ENCODE measurements around the gene KLHL3. TPM values are rescaled to one million over a fixed set of nuclear protein-coding genes. Genes with fewer than 3 reads are reported as not detected.

KLHL3 gene
- total and polyA plus RNA-seq, 2 donors (not counting 3 experiments of a cell fraction or from before 2014, with no cell fraction given): 8.8 to 13.6 TPM

DNA sequence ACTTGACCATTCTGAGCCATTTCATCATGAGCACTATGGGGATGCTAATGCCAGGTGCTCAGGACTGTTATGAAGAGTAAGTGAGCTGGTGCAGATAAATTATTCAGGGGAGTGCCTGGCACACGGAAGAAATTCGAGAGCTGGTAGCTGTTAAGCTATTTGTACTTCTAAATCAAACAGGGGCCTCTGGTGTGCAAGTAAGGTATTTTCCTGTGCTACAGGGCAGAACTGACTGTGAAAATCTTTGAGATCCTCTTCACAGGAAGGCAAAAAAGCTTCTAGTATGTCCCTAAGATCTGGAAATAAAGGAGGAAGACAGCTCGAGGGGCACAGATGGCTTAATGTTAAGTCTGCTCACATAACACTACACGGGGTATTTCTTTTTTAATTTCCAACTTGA, 130.5 kb downstream of the KLHL3 start:
- Histone ChIP-seq H3K9ac (replicated peaks; ENCODE audit: extremely low read depth, insufficient read depth, low read length) (no peak overlapping the region), H2AFZ (ENCODE audit: low read depth, low read length) (no peak overlapping the region), H4K20me1 (replicated peaks; ENCODE audit: control insufficient read depth, extremely low read depth, insufficient read depth, low read length) (no peaks in the 10 kb centered on the region), H3K27me3 (ENCODE audit: control insufficient read depth in 2 of 2, insufficient read depth in 2 of 2, low read length in 2 of 2) (peaks cover 33% of the 10 kb centered on the region in 2 experiments), H3K36me3 (ENCODE audit: control insufficient read depth in 2 of 2, extremely low read depth in 1 of 2, insufficient read depth in 2 of 2, low read length in 2 of 2) (no peaks in the 10 kb centered on the region), H3K27ac (ENCODE audit: insufficient read depth, low read depth, low read length) (no peak overlapping the region), H3K4me3 (replicated peaks in 1 of 3; ENCODE audit: insufficient read depth in 1 of 3, low read depth in 1 of 3, low read length in 3 of 3) (no peak overlapping the region), H3K9me1 (replicated peaks; ENCODE audit: control insufficient read depth, extremely low read depth, insufficient read depth, low read length) (no peaks in the 10 kb centered on the region), H3K4me1 (ENCODE audit: control insufficient read depth, extremely low read depth, insufficient read depth, low read length) (no peaks in the 10 kb centered on the region), H3K4me2 (ENCODE audit: insufficient read depth, low read length) (no peak overlapping the region), H3K79me2 (ENCODE audit: control insufficient read depth, insufficient read depth, low read length) (no peaks in the 10 kb centered on the region), H3K9me3 (replicated peaks; ENCODE audit: control insufficient read depth, insufficient read depth, low read length) (no peaks in the 10 kb centered on the region)
- FAIRE-seq (peak; percentile 31), DNase-seq (ENCODE audit: low read depth, low spot score) (peak; percentile 29)
- BruUV-seq (replicated peaks): no TSS peak
- intact Hi-C loops (cut with micrococcal nuclease): no loop called here
- TF ChIP-seq, protein P1, sequence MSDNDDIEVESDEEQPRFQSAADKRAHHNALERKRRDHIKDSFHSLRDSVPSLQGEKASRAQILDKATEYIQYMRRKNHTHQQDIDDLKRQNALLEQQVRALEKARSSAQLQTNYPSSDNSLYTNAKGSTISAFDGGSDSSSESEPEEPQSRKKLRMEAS (IDR thresholded peaks at IDR 0.05; ENCODE audit: insufficient read depth, insufficient read length): no peak
- TF ChIP-seq EZH2 (IDR thresholded peaks at IDR 0.05; ENCODE audit: borderline replicate concordance, low read depth, low read length, severe bottlenecking): no peak
- TF ChIP-seq MYC (IDR thresholded peaks at IDR 0.05; ENCODE audit: low read depth, low read length): no peak
- TF ChIP-seq, protein P2, sequence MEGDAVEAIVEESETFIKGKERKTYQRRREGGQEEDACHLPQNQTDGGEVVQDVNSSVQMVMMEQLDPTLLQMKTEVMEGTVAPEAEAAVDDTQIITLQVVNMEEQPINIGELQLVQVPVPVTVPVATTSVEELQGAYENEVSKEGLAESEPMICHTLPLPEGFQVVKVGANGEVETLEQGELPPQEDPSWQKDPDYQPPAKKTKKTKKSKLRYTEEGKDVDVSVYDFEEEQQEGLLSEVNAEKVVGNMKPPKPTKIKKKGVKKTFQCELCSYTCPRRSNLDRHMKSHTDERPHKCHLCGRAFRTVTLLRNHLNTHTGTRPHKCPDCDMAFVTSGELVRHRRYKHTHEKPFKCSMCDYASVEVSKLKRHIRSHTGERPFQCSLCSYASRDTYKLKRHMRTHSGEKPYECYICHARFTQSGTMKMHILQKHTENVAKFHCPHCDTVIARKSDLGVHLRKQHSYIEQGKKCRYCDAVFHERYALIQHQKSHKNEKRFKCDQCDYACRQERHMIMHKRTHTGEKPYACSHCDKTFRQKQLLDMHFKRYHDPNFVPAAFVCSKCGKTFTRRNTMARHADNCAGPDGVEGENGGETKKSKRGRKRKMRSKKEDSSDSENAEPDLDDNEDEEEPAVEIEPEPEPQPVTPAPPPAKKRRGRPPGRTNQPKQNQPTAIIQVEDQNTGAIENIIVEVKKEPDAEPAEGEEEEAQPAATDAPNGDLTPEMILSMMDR (IDR thresholded peaks at IDR 0.05; ENCODE audit: extremely low read depth in 1 of 2, insufficient read depth in 1 of 2, low read depth in 1 of 2, low read length in 2 of 2): peak in 1 of 2 donors; percentile 15
- no peak for TF ChIP-seq JUN (IDR thresholded peaks at IDR 0.05; ENCODE audit: borderline replicate concordance, insufficient read depth, insufficient read length, low read depth)
- TF ChIP-seq POLR2AphosphoS5 (IDR thresholded peaks at IDR 0.05; ENCODE audit: insufficient read depth, low read depth, low read length): no peak
- dilution Hi-C loops (cut with MboI; ENCODE audit: extremely low pct_ligation_motif_present, low sequenced_read_pairs): no loop called here
- POLR2A ChIA-PET: interaction anchor here (1.0 kb wide), 1 partner anchor 285 kb away, joined by 3 read pairs; no protein-coding TSS in a partner anchor
- CTCF ChIA-PET: interaction anchor here (0.9 to 3.7 kb wide), 14 partner anchors 11 to 1356 kb away, joined by 3 to 57 read pairs (median 4); no protein-coding TSS in a partner anchor

Measured in endothelial cell of umbilical vein (primary cell).